GM23338 (cell line): Measurements from ENCODE around the gene WDR93. TPM values are rescaled to one million over a fixed set of nuclear protein-coding genes. Genes with fewer than 3 reads are reported as not detected.

Source experiments
- ATAC-seq: fragments of 200-7000 bp; cut with Tn5 transposase; 3 replicates; pipeline ENCODE4 v1.9.1; 2020
- DNase-seq: peaks from one replicate; pipeline ENCODE4 v3.0.0-alpha.2; 2015; ENCODE audit warnings: low spot score
- H2AFZ ChIP-seq: fragments of 200-600 bp; sonication (generic); 2 replicates; pipeline ENCODE4 v1.8.0; 2016; ENCODE audit warnings: antibody characterized with exemption, mild to moderate bottlenecking, moderate library complexity
- H3F3A ChIP-seq: fragments of 200-600 bp; sonication (generic); replicated peaks from 2 replicates; pipeline ENCODE4 v1.8.0; 2017; ENCODE audit warnings: antibody characterized with exemption, mixed run types, low read depth
- H3K27ac ChIP-seq: fragments of 200-600 bp; sonication (generic); 2 replicates; pipeline ENCODE4 v1.6.1; 2016; ENCODE audit warnings: low read depth
- H3K27me3 ChIP-seq: fragments of 200-600 bp; sonication (generic); 2 replicates; pipeline ENCODE4 v1.8.0; 2016; ENCODE audit warnings: mild to moderate bottlenecking, mixed run types, moderate library complexity; ENCODE audit not compliant: insufficient read depth
- H3K36me3 ChIP-seq: fragments of 200-600 bp; sonication (generic); 2 replicates; pipeline ENCODE4 v1.8.0; 2016; ENCODE audit warnings: mild to moderate bottlenecking; ENCODE audit not compliant: insufficient read depth
- H3K4me1 ChIP-seq: fragments of 200-600 bp; sonication (generic); 2 replicates; pipeline ENCODE4 v1.8.0; 2016; ENCODE audit warnings: mild to moderate bottlenecking, moderate library complexity; ENCODE audit not compliant: insufficient read depth
- H3K4me2 ChIP-seq: fragments of 200-600 bp; sonication (generic); 2 replicates; pipeline ENCODE4 v1.7.1; 2017; ENCODE audit warnings: mixed run types
- H3K4me3 ChIP-seq: fragments of 200-600 bp; sonication (generic); 2 replicates; pipeline ENCODE4 v1.6.1; 2016; ENCODE audit warnings: mixed run types
- H3K79me2 ChIP-seq: fragments of 200-600 bp; sonication (generic); replicated peaks from 2 replicates; pipeline ENCODE4 v1.8.0; 2017; ENCODE audit warnings: mild to moderate bottlenecking; ENCODE audit not compliant: insufficient read depth
- H3K9me2 ChIP-seq: fragments of 200-600 bp; sonication (generic); 2 replicates; pipeline ENCODE4 v1.8.0; 2017; ENCODE audit not compliant: insufficient read depth
- H4K20me1 ChIP-seq: fragments of 200-600 bp; sonication (generic); replicated peaks from 2 replicates; pipeline ENCODE4 v1.8.0; 2017; ENCODE audit warnings: mild to moderate bottlenecking; ENCODE audit not compliant: insufficient read depth
- H3K27ac Mint-ChIP-seq: 2 replicates; pipeline ENCODE4 v1.8.0; 2020; ENCODE audit warnings: inconsistent platforms, mild to moderate bottlenecking, moderate library complexity, mixed read lengths
- H3K27me3 Mint-ChIP-seq: 3 replicates; pipeline ENCODE4 v1.8.0; 2022; ENCODE audit warnings: low read depth, mild to moderate bottlenecking, moderate library complexity, mixed read lengths, inconsistent platforms; ENCODE audit not compliant: insufficient read depth, poor library complexity
- H3K36me3 Mint-ChIP-seq: 3 replicates; pipeline ENCODE4 v1.8.0; 2021; ENCODE audit warnings: low read depth, mild to moderate bottlenecking, inconsistent platforms, moderate library complexity, mixed read lengths
- H3K4me1 Mint-ChIP-seq: 3 replicates; pipeline ENCODE4 v1.8.0; 2020; ENCODE audit warnings: mild to moderate bottlenecking, inconsistent platforms, mixed read lengths
- H3K4me3 Mint-ChIP-seq: 3 replicates; pipeline ENCODE4 v1.8.0; 2021; ENCODE audit warnings: moderate library complexity, mild to moderate bottlenecking, inconsistent platforms, mixed read lengths
- H3K9me3 Mint-ChIP-seq: 3 replicates; pipeline ENCODE4 v1.8.0; 2020; ENCODE audit warnings: moderate library complexity, mild to moderate bottlenecking, inconsistent platforms, mixed read lengths
- CREB1 ChIP-seq: fragments of 250-450 bp; sonication (Bioruptor Pico); IDR thresholded peaks from 2 replicates; pipeline ENCODE4 v1.5.0; 2020; ENCODE audit warnings: low read depth, mild to moderate bottlenecking, moderate library complexity
- ETS1 ChIP-seq: IDR thresholded peaks from 2 replicates; pipeline ENCODE4 v1.6.1; 2016; ENCODE audit warnings: antibody characterized with exemption
- EZH2 ChIP-seq: fragments of 200-600 bp; sonication (generic); IDR thresholded peaks from one replicate; pipeline ENCODE4 v1.8.0; 2017; ENCODE audit warnings: antibody characterized with exemption, mild to moderate bottlenecking, low read depth; ENCODE audit not compliant: unreplicated experiment
- EZH2phosphoT487 ChIP-seq: fragments of 200-600 bp; sonication (generic); IDR thresholded peaks from one replicate; pipeline ENCODE4 v1.8.1; 2018; ENCODE audit warnings: antibody characterized with exemption; ENCODE audit not compliant: unreplicated experiment
- JUNB ChIP-seq: IDR thresholded peaks from one replicate; pipeline ENCODE4 v1.6.1; 2016; ENCODE audit warnings: antibody characterized with exemption; ENCODE audit not compliant: unreplicated experiment
- NANOG ChIP-seq: IDR thresholded peaks from 2 replicates; pipeline ENCODE4 v1.6.1; 2016; ENCODE audit warnings: antibody characterized with exemption, borderline replicate concordance
- POLR2AphosphoS5 ChIP-seq: IDR thresholded peaks from 2 replicates; pipeline ENCODE4 v1.6.1; 2016; ENCODE audit warnings: antibody characterized with exemption, low read depth
- REST ChIP-seq: IDR thresholded peaks from one replicate; pipeline ENCODE4 v1.6.1; 2018; ENCODE audit warnings: antibody characterized with exemption; ENCODE audit not compliant: unreplicated experiment
- STAT1 ChIP-seq: IDR thresholded peaks from one replicate; pipeline ENCODE4 v1.6.1; 2016; ENCODE audit warnings: antibody characterized with exemption; ENCODE audit not compliant: unreplicated experiment
- ZNF114 ChIP-seq: fragments of 250-450 bp; sonication (Bioruptor Pico); IDR thresholded peaks from 2 replicates; pipeline ENCODE4 v1.5.0; 2020; ENCODE audit warnings: mild to moderate bottlenecking, moderate library complexity
- ZNF331 ChIP-seq: fragments of 250-450 bp; sonication (Bioruptor Pico); IDR thresholded peaks from 2 replicates; pipeline ENCODE4 v1.5.0; 2020; ENCODE audit warnings: low read depth, mild to moderate bottlenecking, moderate library complexity
- ZNF462 ChIP-seq: fragments of 250-450 bp; sonication (Bioruptor Pico); IDR thresholded peaks from 2 replicates; pipeline ENCODE4 v1.5.0; 2020; ENCODE audit warnings: mild to moderate bottlenecking, moderate library complexity
- polyA plus RNA-seq: library from polyadenylated mRNA; unstranded; fragments of >200 nt; fragmentation: Nextera tagmentation; extraction: Ambion mirVana; gene quantifications from 2 replicates; pipeline ENCODE4 v1.2.1, GENCODE V29; 2016
- total RNA-seq: library from RNA; depleted of rRNA; stranded (reverse); fragments of >200 nt; shearing (Covaris generic); gene quantifications from 2 replicates; pipeline ENCODE4 v1.2.3, GENCODE V29; 2014
- TF ChIP-seq, protein P1 (sequence below), 2 experiments: fragments of 200-600 bp in 1 of 2; sonication (generic) in 1 of 2; conservative IDR thresholded peaks; 2 replicates each; pipeline versions ENCODE4 v1.5.1 to v1.6.1; 2016 to 2017; ENCODE audit warnings: antibody characterized with exemption in 2 of 2, low read depth in 2 of 2, mild to moderate bottlenecking in 2 of 2, moderate library complexity in 1 of 2

Gene WDR93
- total and polyA plus RNA-seq, 2 experiments from 2014 or later = 0.14 TPM; not detected in 1

- no peak overlapping the region for H2AFZ ChIP-seq
- H3K4me1 ChIP-seq = peaks cover 26% of the 10 kb centered on the region
- H3K27me3 ChIP-seq = peaks cover 50% of the 10 kb centered on the region
- no peaks in the 10 kb centered on the region for H3K9me2 ChIP-seq
- H3K27ac Mint-ChIP-seq = no peak overlapping the region
- no peak overlapping the region for H3K4me3 Mint-ChIP-seq
- H3F3A ChIP-seq = peaks cover 10% of the 10 kb centered on the region; the same call in 1 of the 2 replicates
- no peaks in the 10 kb centered on the region for H3K36me3 Mint-ChIP-seq
- ATAC-seq (no peak), DNase-seq (no peak)
- H3K27ac ChIP-seq = no peak overlapping the region
- peaks cover 18% of the 10 kb centered on the region for H3K4me1 Mint-ChIP-seq
- H3K27me3 Mint-ChIP-seq = peaks cover 16% of the 10 kb centered on the region
- H3K4me3 ChIP-seq = no peak overlapping the region
- no peaks in the 10 kb centered on the region; the same call in 1 of the 2 replicates for H3K36me3 ChIP-seq
- H3K4me2 ChIP-seq = no peak overlapping the region
- no peak for TF ChIP-seq ZNF114 (CRISPR knock-in tag)
- no peak for TF ChIP-seq NANOG
- no peak for TF ChIP-seq CREB1 (CRISPR knock-in tag)
- TF ChIP-seq EZH2 = no peak
- TF ChIP-seq, protein P1, sequence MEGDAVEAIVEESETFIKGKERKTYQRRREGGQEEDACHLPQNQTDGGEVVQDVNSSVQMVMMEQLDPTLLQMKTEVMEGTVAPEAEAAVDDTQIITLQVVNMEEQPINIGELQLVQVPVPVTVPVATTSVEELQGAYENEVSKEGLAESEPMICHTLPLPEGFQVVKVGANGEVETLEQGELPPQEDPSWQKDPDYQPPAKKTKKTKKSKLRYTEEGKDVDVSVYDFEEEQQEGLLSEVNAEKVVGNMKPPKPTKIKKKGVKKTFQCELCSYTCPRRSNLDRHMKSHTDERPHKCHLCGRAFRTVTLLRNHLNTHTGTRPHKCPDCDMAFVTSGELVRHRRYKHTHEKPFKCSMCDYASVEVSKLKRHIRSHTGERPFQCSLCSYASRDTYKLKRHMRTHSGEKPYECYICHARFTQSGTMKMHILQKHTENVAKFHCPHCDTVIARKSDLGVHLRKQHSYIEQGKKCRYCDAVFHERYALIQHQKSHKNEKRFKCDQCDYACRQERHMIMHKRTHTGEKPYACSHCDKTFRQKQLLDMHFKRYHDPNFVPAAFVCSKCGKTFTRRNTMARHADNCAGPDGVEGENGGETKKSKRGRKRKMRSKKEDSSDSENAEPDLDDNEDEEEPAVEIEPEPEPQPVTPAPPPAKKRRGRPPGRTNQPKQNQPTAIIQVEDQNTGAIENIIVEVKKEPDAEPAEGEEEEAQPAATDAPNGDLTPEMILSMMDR (conservative IDR thresholded peaks at IDR 0.05; ENCODE audit: low read depth in 2 of 2) = no peak
- TF ChIP-seq ZNF462 (CRISPR knock-in tag) = no peak
- no peak for TF ChIP-seq ETS1
- no peak for TF ChIP-seq ZNF331 (CRISPR knock-in tag)
- TF ChIP-seq EZH2phosphoT487 = no peak
- TF ChIP-seq REST = no peak
- no peak for TF ChIP-seq STAT1
- no peak for TF ChIP-seq POLR2AphosphoS5
- TF ChIP-seq JUNB = no peak
- no peaks in the 10 kb centered on the region for H3K9me3 Mint-ChIP-seq
- no peaks in the 10 kb centered on the region for H3K79me2 ChIP-seq
- H4K20me1 ChIP-seq = peaks cover 14% of the 10 kb centered on the region; the same call in 1 of the 2 replicates
These were observed 54.5 kb downstream of the WDR93 start for GRCh38 chr15:89745131-89745530.
